Left lung (tissue), 10 donors: ENCODE measurements around the gene LEMD1. TPM values are rescaled to one million over a fixed set of nuclear protein-coding genes. Genes with fewer than 3 reads are reported as not detected.
A peak's percentile ranks its signal among the peaks of the same experiment; 100 is the strongest.

ENCODE experiments used
- ATAC-seq: fragments of 200-7000 bp; cut with Tn5 transposase; one replicate; pipeline ENCODE4 v1.9.1; 2020; ENCODE audit warnings: moderate library complexity
- DNase-seq, 4 donors: peaks; one replicate each; pipeline ENCODE4 v3.0.0-alpha.2; 2013 to 2020
- H3K27ac ChIP-seq, 2 donors: fragments of 200-600 bp; sonication (generic) in 1 of 2; one replicate each; pipeline versions ENCODE4 v1.5.0 to v1.8.0; 2020 to 2021
- H3K27me3 ChIP-seq, 2 donors: fragments of 200-600 bp; sonication (generic) in 1 of 2; one replicate each; pipeline versions ENCODE4 v1.5.0 to v1.8.0; 2020 to 2021
- H3K36me3 ChIP-seq, 2 donors: fragments of 200-600 bp; sonication (generic) in 1 of 2; one replicate each; pipeline versions ENCODE4 v1.5.0 to v1.8.0; 2020 to 2021
- H3K4me1 ChIP-seq, 2 donors: fragments of 200-600 bp; one replicate each; pipeline ENCODE4 v1.8.0; 2021
- H3K4me3 ChIP-seq, 2 donors: fragments of 200-600 bp; sonication (generic) in 1 of 2; one replicate each; pipeline versions ENCODE4 v1.5.0 to v1.8.0; 2020 to 2021; ENCODE audit warnings: mild to moderate bottlenecking in 1 of 2
- H3K9me3 ChIP-seq, 2 donors: fragments of 200-600 bp; sonication (generic) in 1 of 2; one replicate each; pipeline versions ENCODE4 v1.5.0 to v1.8.0; 2020 to 2021
- intact Hi-C, 2 donors: fragments of 100-400 bp; cut with DNase I; formaldehyde crosslinking; loops; one replicate each; pipeline versions ENCODE4 v1.11.2 to v1.14.2; 2022
- polyA plus RNA-seq, 6 donors: library from polyadenylated mRNA; unstranded; fragments of 120-200 nt; gene quantifications; one replicate each; pipeline ENCODE4 v1.2.1, GENCODE V29; 2013; ENCODE audit not compliant: insufficient read length in 6 of 6
- total RNA-seq, 2 donors: library from RNA; stranded (reverse); fragmentation: NEBNext Ultra II Directional; extraction: Animal tissue kit (Norgen Biotek cat#: 25700); gene quantifications; one replicate each; pipeline ENCODE4 v1.2.1, GENCODE V29; 2021
- TF ChIP-seq, protein P1 (sequence below), 2 donors: fragments of 200-600 bp; sonication (generic) in 1 of 2; IDR thresholded peaks; one replicate each; pipeline versions ENCODE4 v1.5.0 to v1.8.0; 2021; ENCODE audit warnings: antibody characterized with exemption in 2 of 2
- donor health status: DM: no; HTN: yes; CAD: no.
- donor health status: DM: no; HTN: no; CAD: no.

Gene LEMD1
- total and polyA plus RNA-seq, 8 donors, result 2.1 to 4.4 (median 3.5) TPM

GRCh38 chr1:205354259-205355074 is 67.4 kb downstream of the LEMD1 start:
- Histone ChIP-seq H3K36me3 (no peaks in the 10 kb centered on the region), H3K9me3 (no peaks in the 10 kb centered on the region), H3K4me3 (no peak overlapping the region), H3K4me1 (peaks cover 0 to 6% of the 10 kb centered on the region in 2 donors), H3K27ac (peak overlapping the region in 1 of 2 donors; percentile 10), H3K27me3 (peaks cover 0 to 7% of the 10 kb centered on the region in 2 donors)
- ATAC-seq (peak; percentile 83), DNase-seq (peak in 2 of 4 donors; percentile 43 to 78)
- intact Hi-C loops, result loop anchor here in 1 of 2 donors (10.0 kb wide), 1 partner anchor 130 kb away; no protein-coding TSS in a partner anchor
- TF ChIP-seq, protein P1, sequence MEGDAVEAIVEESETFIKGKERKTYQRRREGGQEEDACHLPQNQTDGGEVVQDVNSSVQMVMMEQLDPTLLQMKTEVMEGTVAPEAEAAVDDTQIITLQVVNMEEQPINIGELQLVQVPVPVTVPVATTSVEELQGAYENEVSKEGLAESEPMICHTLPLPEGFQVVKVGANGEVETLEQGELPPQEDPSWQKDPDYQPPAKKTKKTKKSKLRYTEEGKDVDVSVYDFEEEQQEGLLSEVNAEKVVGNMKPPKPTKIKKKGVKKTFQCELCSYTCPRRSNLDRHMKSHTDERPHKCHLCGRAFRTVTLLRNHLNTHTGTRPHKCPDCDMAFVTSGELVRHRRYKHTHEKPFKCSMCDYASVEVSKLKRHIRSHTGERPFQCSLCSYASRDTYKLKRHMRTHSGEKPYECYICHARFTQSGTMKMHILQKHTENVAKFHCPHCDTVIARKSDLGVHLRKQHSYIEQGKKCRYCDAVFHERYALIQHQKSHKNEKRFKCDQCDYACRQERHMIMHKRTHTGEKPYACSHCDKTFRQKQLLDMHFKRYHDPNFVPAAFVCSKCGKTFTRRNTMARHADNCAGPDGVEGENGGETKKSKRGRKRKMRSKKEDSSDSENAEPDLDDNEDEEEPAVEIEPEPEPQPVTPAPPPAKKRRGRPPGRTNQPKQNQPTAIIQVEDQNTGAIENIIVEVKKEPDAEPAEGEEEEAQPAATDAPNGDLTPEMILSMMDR (IDR thresholded peaks at IDR 0.05), result peak; percentile 72 to 84

- Histone ChIP-seq H3K4me1 (peaks cover 0 to 6% of the 10 kb centered on the region in 2 donors), H3K36me3 (no peaks in the 10 kb centered on the region), H3K27ac (no peak overlapping the region), H3K4me3 (no peak overlapping the region), H3K9me3 (no peaks in the 10 kb centered on the region), H3K27me3 (peaks cover 0 to 7% of the 10 kb centered on the region in 2 donors)
- intact Hi-C loops, result loop anchor here in 1 of 2 donors (10.0 kb wide), 1 partner anchor 131 kb away; no protein-coding TSS in a partner anchor
- TF ChIP-seq, protein P1 (IDR thresholded peaks at IDR 0.05), result no peak
- no peak for DNase-seq
- peak; percentile 61 for ATAC-seq
Measured at GRCh38 chr1:205353612-205354011, 68.2 kb downstream of the LEMD1 start.

DNA sequence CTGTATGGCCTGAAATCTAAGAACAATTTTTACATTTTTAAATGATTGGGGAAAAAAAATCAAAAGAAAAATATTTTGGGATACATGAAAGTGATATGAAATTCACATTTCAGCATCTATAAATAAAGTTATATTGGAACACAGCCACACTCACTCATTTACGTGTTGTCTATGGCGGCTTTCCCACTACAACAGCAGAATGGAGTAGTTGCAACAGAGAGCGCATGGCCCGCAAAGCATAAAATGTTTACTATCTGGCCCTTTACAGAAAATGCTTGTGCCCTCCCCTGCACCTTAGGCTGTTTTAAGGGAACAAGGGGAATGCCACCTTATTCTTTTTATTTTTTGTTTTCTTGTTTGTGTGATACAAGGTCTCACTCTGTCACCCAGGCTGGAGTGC is 68.7 kb downstream of the LEMD1 start:
- H3K27ac ChIP-seq, result no peak overlapping the region
- DNase-seq (no peak), ATAC-seq (no peak)
- no peaks in the 10 kb centered on the region for H3K9me3 ChIP-seq
- TF ChIP-seq, protein P1 (IDR thresholded peaks at IDR 0.05), result no peak
- peaks cover 0 to 7% of the 10 kb centered on the region in 2 donors for H3K27me3 ChIP-seq
- H3K4me1 ChIP-seq, result peaks cover 0 to 6% of the 10 kb centered on the region in 2 donors
- no peak overlapping the region for H3K4me3 ChIP-seq
- intact Hi-C loops, result loop anchor here in 1 of 2 donors (10.0 kb wide), 1 partner anchor 132 kb away; no protein-coding TSS in a partner anchor
- H3K36me3 ChIP-seq, result no peaks in the 10 kb centered on the region

DNA sequence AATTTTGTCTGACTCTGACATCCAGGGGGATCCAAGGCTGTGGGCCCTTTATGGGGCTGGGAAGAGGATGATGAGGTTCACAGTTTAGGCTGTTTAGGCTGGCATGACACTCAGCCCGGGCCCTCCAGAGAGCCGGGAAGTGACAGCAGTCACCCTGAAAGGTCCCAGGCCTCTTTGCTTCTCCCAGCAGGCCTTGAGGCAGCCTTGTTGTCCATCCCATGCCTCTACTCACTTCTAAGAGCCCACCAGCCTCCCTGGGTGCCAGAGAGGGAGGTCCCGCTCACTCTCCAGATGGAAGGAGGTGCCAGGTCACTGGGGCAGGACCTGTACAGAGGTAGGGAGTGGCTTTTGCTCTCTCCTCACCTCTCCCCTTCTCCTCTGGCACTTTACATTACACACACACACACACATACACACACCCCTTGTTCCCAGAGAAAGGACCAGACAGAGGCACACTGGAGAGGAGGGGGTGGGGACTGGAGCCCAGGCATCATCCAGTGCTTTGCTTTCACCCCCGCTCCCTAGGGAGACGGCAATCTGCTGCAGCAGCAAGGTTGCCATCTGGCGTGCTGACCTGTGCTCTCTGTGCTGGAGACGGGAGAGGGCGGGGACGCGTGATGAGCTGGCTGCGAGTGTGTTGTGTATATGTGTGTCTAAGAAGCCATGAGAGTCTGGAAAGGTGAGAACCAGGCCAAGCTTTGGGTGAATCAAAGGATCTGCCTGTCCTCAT is 69.7 kb downstream of the LEMD1 start:
- intact Hi-C loops, result loop anchor here in 1 of 2 donors (10.0 kb wide), 1 partner anchor 133 kb away; no protein-coding TSS in a partner anchor
- no peak for DNase-seq

More for the DNA sequence above, 69.7 kb downstream of the LEMD1 start:
- H3K27ac ChIP-seq, result no peak overlapping the region
- no peak for ATAC-seq
- no peaks in the 10 kb centered on the region for H3K36me3 ChIP-seq
- no peak overlapping the region for H3K4me3 ChIP-seq
- H3K4me1 ChIP-seq, result peaks cover 0 to 6% of the 10 kb centered on the region in 2 donors
- TF ChIP-seq, protein P1 (IDR thresholded peaks at IDR 0.05), result no peak
- H3K9me3 ChIP-seq, result no peaks in the 10 kb centered on the region
- peaks cover 0 to 6% of the 10 kb centered on the region in 2 donors for H3K27me3 ChIP-seq
